ENCODE data around the gene RAB11FIP3.

Gene RAB11FIP3

GRCh38 chr16:543301-544164, 118.1 kb downstream of the RAB11FIP3 start:
- TF ChIP-seq GATA3 (IDR thresholded peaks at IDR 0.05; ENCODE audit: low read depth, low read length) (no peak), GATA2 (IDR thresholded peaks at IDR 0.05; ENCODE audit: low read depth, low read length) (no peak)

- TF ChIP-seq GATA3 (IDR thresholded peaks at IDR 0.05; ENCODE audit: low read depth, low read length) (no peak), GATA2 (IDR thresholded peaks at IDR 0.05; ENCODE audit: low read depth, low read length) (no peak)
Observed at GRCh38 chr16:544517-544916, 119.1 kb downstream of the RAB11FIP3 start.

GRCh38 chr16:546909-547770, 121.7 kb downstream of the RAB11FIP3 start:
- TF ChIP-seq GATA3 (IDR thresholded peaks at IDR 0.05; ENCODE audit: low read depth, low read length) (no peak), GATA2 (IDR thresholded peaks at IDR 0.05; ENCODE audit: low read depth, low read length) (no peak)

- TF ChIP-seq GATA2 (IDR thresholded peaks at IDR 0.05; ENCODE audit: low read depth, low read length) (no peak), GATA3 (IDR thresholded peaks at IDR 0.05; ENCODE audit: low read depth, low read length) (no peak)
Observed at GRCh38 chr16:548586-548985, 123.1 kb downstream of the RAB11FIP3 start.

- TF ChIP-seq GATA3 (IDR thresholded peaks at IDR 0.05; ENCODE audit: low read depth, low read length) (no peak), GATA2 (IDR thresholded peaks at IDR 0.05; ENCODE audit: low read depth, low read length) (no peak)
Observed at GRCh38 chr16:549544-550263, 124.3 kb downstream of the RAB11FIP3 start.

GRCh38 chr16:551210-551609, 125.8 kb downstream of the RAB11FIP3 start:
- TF ChIP-seq GATA3 (IDR thresholded peaks at IDR 0.05; ENCODE audit: low read depth, low read length) (no peak), GATA2 (IDR thresholded peaks at IDR 0.05; ENCODE audit: low read depth, low read length) (no peak)

- TF ChIP-seq GATA3 (IDR thresholded peaks at IDR 0.05; ENCODE audit: low read depth, low read length) = no peak
- no peak for TF ChIP-seq GATA2 (IDR thresholded peaks at IDR 0.05; ENCODE audit: low read depth, low read length)
Observed at GRCh38 chr16:552171-552570, 126.7 kb downstream of the RAB11FIP3 start.

GRCh38 chr16:553601-554296, 128.3 kb downstream of the RAB11FIP3 start:
- TF ChIP-seq GATA2 (IDR thresholded peaks at IDR 0.05; ENCODE audit: low read depth, low read length) (no peak), GATA3 (IDR thresholded peaks at IDR 0.05; ENCODE audit: low read depth, low read length) (no peak)

- TF ChIP-seq GATA2 (IDR thresholded peaks at IDR 0.05; ENCODE audit: low read depth, low read length) (no peak), GATA3 (IDR thresholded peaks at IDR 0.05; ENCODE audit: low read depth, low read length) (no peak)
Observed at GRCh38 chr16:554297-554621, 128.8 kb downstream of the RAB11FIP3 start.

- TF ChIP-seq GATA3 (IDR thresholded peaks at IDR 0.05; ENCODE audit: low read depth, low read length) (no peak), GATA2 (IDR thresholded peaks at IDR 0.05; ENCODE audit: low read depth, low read length) (no peak)
Observed at GRCh38 chr16:554640-555365, 129.4 kb downstream of the RAB11FIP3 start.

- TF ChIP-seq GATA2 (IDR thresholded peaks at IDR 0.05; ENCODE audit: low read depth, low read length) (no peak), GATA3 (IDR thresholded peaks at IDR 0.05; ENCODE audit: low read depth, low read length) (no peak)
Observed at GRCh38 chr16:555528-556473, 130.4 kb downstream of the RAB11FIP3 start.
